ENCODE data around the gene CCDC73.
"Not testable (repeated sequence)": the region's sequence is repeated elsewhere in the genome, so short reads cannot be mapped to it uniquely, and the experiment has no call there.

The CCDC73 gene

DNA sequence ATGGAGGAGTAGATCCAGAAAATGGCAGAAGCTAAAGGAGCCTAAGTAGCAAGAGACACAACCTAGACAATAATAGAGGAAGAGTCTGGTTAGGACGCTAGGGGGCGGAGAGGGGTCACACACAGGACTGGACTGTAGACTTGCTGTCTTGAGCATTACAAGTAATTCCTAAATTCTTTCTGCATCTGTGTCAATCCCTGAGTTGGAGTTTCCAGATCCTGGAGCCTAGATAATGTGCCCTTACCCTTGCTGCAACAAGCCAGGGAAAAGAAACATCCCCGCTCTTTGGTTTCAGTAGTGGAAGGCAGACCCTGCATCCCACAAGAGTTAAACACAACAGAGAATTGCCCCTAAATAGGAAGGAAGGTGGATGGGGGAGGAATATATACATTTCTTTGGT, 14.9 kb upstream of the CCDC73 start:
- in situ Hi-C loops (cut with MboI; ENCODE audit: low sequenced_read_pairs) = no loop called here

DNA sequence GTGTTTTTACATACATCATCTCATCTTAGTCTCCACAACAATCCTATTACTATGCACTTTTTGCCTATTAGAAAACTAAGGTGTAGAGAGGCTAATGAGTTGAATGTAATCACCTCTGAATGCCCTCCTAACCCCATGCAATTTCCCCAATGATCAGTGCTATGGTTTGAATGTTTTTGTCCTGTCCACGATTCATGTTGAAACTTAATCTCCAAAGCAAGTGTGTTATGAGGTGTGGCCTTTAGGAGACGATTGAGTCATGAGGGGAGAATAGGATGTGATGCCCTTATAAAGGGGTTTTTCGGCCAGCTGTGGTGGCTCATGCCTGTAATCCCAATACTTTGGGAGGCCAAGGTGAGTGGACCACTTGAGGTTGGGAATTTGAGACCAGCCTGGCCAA, 2.0 kb upstream of the CCDC73 start:
- in situ Hi-C loops (cut with MboI; ENCODE audit: low sequenced_read_pairs) = no loop called here

- in situ Hi-C loops (cut with MboI; ENCODE audit: low sequenced_read_pairs) = no loop called here
Measured at GRCh38 chr11:32792948-32793475, 1.4 kb downstream of the CCDC73 start.

DNA sequence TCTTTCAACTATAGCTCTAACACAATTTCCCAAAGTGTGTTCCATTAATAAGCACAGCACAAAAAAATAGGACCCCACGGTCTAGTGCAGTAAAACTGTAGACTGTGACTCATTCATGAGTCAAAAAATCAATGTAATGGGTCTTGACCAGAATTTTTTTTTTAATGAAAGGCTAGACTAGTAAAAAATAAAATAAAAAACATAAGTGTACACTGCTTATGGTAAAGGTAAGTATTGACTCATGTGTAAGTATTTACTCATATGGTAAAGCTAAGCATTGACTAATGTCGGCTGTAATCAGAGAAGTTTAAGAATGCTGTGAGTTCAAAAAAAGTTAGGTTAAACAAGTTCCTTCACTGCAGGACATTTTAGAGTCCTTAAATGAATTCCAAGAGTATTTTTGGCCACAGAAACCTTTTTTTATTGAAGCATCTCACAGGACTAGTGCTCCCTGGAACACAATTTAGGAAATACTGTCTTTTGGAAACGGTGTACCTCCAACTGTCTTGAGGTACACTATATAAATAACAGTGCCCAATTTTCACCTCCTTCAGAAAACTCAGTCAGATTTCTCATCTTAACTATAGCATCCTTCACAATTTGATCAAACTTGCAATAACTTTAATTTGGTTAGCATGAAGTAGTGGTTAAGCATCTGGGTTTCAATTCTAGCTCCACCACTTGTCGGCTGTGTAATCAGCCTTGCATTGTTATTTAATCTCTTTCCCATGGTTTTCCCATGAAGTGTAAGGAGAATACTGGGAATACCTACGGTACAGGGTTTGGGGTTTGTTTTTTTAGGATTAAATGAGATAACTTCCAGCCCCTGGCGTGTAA, 2.1 kb downstream of the CCDC73 start:
- in situ Hi-C loops (cut with MboI; ENCODE audit: low sequenced_read_pairs) = no loop called here

- in situ Hi-C loops (cut with MboI; ENCODE audit: low sequenced_read_pairs) = no loop called here
Measured at GRCh38 chr11:32790916-32791315, 3.5 kb downstream of the CCDC73 start.

DNA sequence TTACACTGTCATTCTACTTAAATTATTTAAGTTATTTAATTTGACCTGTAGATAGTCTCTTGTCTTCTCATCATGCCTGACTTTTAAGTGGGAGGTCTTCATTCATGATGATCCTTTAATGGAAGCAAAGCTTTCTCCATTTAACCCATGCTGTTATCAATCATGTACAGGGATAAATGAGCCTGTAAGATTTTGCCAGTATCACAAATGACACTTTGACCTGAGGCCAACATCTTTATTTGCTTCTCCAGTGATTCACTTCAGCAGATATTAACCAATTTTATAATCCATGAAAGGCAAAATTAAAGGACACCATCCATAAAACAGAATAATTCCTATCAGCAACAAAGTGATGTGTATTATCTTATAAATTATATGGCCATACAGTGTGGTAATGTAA, 7.7 kb downstream of the CCDC73 start:
- in situ Hi-C loops (cut with MboI; ENCODE audit: low sequenced_read_pairs) = no loop called here

DNA sequence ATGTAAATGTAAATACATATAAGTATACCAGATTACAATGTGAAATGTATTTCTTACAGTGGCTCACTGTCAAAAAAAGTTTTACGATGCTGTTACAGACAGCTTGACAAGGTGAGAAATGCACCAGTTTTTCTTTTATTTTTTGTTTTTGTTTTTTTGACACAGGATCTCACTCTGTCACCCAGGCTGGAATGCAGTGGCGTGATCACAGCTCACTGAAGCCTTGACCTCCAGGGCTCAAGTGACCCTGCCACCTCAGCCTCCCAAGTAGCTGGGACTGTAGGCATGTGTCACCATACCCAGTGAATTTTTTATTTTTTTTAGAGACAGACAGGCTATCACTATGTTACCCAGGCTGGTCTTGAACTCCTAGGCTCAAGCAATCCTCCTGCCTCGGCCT, 9.2 kb downstream of the CCDC73 start:
- in situ Hi-C loops (cut with MboI; ENCODE audit: low sequenced_read_pairs) = no loop called here

DNA sequence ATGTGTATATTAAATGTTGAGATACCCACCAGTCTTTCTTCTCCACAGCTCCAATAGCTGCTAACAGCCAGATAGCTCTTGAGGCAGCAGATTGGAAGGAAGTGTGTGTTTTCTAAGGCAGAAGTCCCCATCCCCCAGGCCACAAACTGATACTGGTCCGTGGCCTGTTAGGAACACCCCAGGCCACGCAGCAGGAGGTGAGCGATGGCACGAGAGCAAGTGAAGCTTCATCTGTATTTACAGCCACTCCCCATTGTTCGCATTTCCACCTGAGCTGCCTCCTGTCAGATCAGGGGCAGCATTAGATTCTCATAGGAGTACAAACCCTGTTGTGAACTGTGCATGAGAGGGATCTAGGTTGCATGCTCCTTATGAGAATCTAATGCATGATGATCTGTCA, 12.7 kb downstream of the CCDC73 start:
- in situ Hi-C loops (cut with MboI; ENCODE audit: low sequenced_read_pairs) = no loop called here

DNA sequence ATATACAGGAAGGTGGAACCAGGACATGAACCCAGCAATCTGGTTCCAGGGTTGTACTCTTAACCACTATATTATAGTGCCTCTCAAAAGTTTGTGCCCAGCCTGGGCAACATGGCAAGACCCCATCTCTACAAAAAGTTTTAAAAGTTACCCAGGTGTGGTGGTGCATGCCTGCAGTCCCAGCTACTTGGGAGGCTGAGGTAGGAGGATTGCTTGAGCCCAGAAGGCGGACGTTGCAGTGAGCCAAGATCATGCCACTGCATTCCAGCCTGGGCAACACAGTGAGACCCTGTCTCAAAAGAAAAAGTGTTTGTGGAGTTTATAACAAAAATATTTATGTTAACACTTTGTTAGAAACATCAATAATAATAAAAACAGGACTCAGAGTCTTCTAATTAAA, 13.6 kb downstream of the CCDC73 start:
- in situ Hi-C loops (cut with MboI; ENCODE audit: low sequenced_read_pairs) = not testable (repeated sequence)

DNA sequence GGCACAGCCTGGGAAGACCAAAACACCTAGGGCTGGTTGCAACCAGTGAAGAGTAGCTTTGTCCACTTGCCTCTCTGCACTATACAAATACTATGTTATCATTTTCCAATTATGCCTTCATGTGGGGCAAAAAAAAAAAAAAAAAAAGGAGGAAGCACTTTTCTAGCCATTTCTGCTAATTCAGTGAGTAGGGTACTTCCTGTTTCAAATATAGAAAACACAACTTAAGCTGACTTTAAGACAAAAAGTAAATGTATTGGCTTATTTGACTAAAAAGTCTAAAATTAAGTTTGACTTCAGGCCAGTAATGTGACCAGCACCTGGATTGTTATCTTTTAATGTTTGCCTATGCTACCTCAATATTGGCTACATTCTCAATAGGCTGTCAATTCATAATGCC, 15.3 kb downstream of the CCDC73 start:
- in situ Hi-C loops (cut with MboI; ENCODE audit: low sequenced_read_pairs) = no loop called here

DNA sequence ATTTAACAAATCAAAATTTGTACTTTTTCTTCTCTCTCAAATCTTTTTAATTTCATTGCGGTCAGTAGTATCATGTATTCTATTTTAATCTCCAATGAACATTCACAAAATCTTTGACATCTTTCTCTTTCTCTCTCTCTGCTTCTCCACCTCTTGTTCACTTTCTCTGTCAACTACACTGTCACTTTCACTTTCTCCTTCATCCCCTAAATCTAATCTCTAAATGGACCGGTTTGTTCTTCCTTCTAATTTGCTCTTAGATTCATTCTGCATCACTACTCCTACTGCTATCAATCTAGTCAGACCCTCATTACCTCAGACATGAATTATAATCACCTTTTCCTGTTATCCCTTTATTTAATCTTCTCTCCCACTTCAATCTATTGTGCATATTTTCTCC, 18.6 kb downstream of the CCDC73 start:
- in situ Hi-C loops (cut with MboI; ENCODE audit: low sequenced_read_pairs) = no loop called here

GRCh38 chr11:32774081-32774480, 20.4 kb downstream of the CCDC73 start:
- in situ Hi-C loops (cut with MboI; ENCODE audit: low sequenced_read_pairs) = no loop called here

GRCh38 chr11:32772731-32773130, 21.7 kb downstream of the CCDC73 start:
- in situ Hi-C loops (cut with MboI; ENCODE audit: low sequenced_read_pairs) = no loop called here

DNA sequence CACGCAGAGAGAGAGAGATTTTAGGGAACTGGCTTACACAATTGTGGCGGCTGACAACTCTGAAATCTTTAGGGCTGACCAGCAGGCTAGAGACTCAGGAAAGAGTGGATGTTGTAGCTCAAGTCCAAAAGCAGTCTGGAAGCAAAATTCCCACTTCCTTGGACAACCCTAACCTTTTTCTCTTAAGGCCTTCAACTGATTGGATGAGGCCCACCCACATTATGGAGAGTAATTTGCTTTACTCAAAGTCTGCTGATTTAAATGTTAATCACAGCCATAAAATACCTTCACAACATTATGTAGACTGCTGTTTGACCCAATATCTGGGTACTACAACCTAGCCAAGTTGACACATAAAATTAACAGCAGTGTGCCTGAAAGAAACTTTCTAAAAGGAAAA, 32.7 kb downstream of the CCDC73 start:
- in situ Hi-C loops (cut with MboI; ENCODE audit: low sequenced_read_pairs) = not testable (repeated sequence)

DNA sequence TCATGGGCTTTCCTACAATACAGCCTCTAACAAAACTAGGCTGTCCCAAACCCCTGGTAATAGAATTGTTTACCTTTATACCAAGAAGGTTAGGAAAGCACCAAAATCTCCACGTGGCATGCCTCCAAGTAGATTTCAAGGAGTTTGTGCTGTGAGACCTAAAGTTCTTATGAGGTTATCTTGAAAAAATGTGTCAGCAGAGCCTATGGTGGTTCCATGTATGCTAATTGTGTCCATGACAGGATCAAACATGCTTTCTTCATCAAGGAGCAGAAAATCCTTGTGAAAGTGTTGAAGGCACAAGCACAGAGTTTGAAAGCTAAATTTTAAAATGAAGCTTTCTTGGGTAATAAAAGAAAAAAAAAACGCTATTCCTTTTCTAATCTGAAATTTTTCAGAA, 36.2 kb downstream of the CCDC73 start:
- in situ Hi-C loops (cut with MboI; ENCODE audit: low sequenced_read_pairs) = no loop called here

DNA sequence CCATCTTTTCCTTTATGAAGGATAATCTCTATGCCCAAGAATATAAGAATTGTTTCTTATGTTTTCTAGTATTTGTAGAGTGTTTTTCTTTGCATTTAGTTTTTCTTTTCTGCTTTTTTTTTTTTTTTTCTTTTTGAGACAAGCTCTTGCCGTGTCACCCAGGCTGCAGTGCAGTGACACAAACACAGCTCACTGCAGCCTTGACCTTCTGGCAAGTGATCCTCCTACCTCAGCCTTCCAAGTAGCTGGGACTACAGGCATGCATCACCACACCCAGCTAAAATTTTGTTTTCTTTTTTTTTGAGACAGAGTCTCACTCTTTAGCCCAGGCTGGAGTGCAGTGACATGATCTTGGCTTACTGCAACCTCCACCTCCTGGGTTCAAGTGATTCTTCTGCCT, 41.3 kb downstream of the CCDC73 start:
- in situ Hi-C loops (cut with MboI; ENCODE audit: low sequenced_read_pairs) = not testable (repeated sequence)

- in situ Hi-C loops (cut with MboI; ENCODE audit: low sequenced_read_pairs) = no loop called here
Measured at GRCh38 chr11:32752001-32752400, 42.5 kb downstream of the CCDC73 start.

- in situ Hi-C loops (cut with MboI; ENCODE audit: low sequenced_read_pairs) = no loop called here
Measured at GRCh38 chr11:32751381-32751780, 43.1 kb downstream of the CCDC73 start.

DNA sequence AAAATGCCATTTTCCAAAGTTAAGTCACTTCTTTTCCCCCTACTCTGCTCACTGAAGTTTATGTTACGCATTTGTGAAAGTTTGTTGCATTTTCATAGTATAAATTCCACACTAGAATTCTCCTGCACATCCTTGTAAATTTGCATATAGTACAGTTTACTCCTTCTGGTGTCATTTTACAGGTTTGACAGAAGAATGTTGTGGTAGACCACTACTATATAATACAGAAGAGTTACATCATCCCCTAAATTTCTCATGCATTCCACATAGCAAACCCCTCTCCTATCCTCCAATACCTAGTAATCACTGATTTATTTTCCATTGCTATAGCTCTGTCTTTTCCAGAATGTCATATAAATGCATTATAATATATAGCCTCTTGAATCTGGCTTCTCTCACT, 64.5 kb downstream of the CCDC73 start:
- in situ Hi-C loops (cut with MboI; ENCODE audit: low sequenced_read_pairs) = no loop called here

DNA sequence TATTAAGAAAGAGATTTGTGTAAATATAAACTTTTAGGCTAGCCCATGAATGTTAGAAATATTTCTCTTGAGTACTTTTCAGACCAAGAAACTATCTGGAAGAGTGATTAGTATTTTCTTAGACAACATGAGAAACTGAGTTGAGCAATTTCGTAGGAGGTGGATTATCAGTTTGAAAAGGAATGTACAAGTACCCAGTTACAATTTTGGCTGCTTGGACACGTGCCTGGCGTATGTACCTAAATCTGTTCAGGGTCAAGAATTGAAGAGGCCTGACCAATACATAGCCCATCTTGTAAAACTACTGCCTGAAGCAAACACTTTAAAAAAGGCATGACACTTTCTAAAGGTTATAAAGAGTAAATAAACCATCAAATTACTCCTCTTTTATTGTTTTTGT, 71.1 kb downstream of the CCDC73 start:
- in situ Hi-C loops (cut with MboI; ENCODE audit: low sequenced_read_pairs) = no loop called here

DNA sequence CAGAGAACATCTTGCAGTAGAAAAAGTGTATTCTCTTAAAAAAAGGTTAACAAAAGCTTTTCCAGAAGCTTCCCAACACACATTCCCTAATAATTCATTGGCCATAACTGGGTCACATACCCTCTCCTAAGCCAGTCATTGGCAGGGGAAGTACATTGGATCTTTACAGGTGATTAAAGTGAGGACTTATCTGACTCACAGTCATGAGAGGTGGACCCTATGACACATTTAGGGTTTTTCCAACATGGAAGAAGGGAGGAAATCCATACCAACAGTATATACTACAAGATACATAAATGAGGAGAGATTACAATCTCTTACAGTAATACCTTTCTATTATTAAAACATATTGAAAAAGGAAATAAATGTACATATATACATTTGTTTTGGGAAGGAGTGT, 72.2 kb downstream of the CCDC73 start:
- in situ Hi-C loops (cut with MboI; ENCODE audit: low sequenced_read_pairs) = no loop called here

- in situ Hi-C loops (cut with MboI; ENCODE audit: low sequenced_read_pairs) = no loop called here
Measured at GRCh38 chr11:32713496-32713895, 81.0 kb downstream of the CCDC73 start.

DNA sequence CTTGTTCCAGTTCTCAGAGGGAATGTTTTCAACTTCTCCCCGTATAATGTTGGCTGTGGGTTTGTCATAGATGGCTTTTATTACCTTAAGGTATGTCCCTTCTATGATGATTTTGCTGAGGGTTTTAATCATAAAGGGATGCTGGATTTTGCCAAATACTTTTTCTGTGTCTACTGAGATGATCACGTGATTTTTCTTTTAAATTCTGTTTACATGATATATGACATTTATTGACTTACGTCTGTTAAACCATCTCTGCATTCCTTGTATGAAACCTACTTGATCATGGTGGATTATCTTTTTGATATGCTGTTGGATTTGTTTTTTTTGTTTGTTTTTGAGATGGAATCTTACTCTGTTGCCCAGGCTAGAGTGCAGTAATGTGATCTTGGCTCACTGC, 85.5 kb downstream of the CCDC73 start:
- in situ Hi-C loops (cut with MboI; ENCODE audit: low sequenced_read_pairs) = not testable (repeated sequence)
